Chondrocyte (in vitro differentiated cells): Measurements from ENCODE around the gene ATP1B3. TPM values are rescaled to one million over a fixed set of nuclear protein-coding genes. Genes with fewer than 3 reads are reported as not detected.
"Not testable (repeated sequence)": the region's sequence is repeated elsewhere in the genome, so short reads cannot be mapped to it uniquely, and the experiment has no call there.

Experiments used
- DNase-seq: peaks from one replicate; pipeline ENCODE4 v3.0.0; 2021; ENCODE audit warnings: mixed read lengths, low spot score
- H3K27ac Mint-ChIP-seq: one replicate; pipeline ENCODE4 v1.8.0; 2021; ENCODE audit warnings: mild to moderate bottlenecking, moderate library complexity, mixed read lengths; ENCODE audit not compliant: unreplicated experiment
- H3K27me3 Mint-ChIP-seq: 2 replicates; pipeline ENCODE4 v1.8.0; 2021; ENCODE audit warnings: low read depth, mixed read lengths
- H3K36me3 Mint-ChIP-seq: 2 replicates; pipeline ENCODE4 v1.8.0; 2021; ENCODE audit warnings: low read depth, mixed read lengths
- H3K4me1 Mint-ChIP-seq: 2 replicates; pipeline ENCODE4 v1.8.0; 2021; ENCODE audit warnings: low read depth, mild to moderate bottlenecking, mixed read lengths
- H3K4me3 Mint-ChIP-seq: one replicate; pipeline ENCODE4 v1.8.0; 2021; ENCODE audit warnings: mild to moderate bottlenecking, moderate library complexity, mixed read lengths; ENCODE audit not compliant: unreplicated experiment
- H3K9me3 Mint-ChIP-seq: 2 replicates; pipeline ENCODE4 v1.8.0; 2021; ENCODE audit warnings: low read depth, mixed read lengths
- total RNA-seq: library from RNA; stranded (reverse); gene quantifications from 3 replicates; pipeline ENCODE4 v1.2.1, GENCODE V29; 2021
- TF ChIP-seq, protein P1 (sequence below): fragments of 200-600 bp; sonication (generic); IDR thresholded peaks from 2 replicates; pipeline ENCODE4 v1.5.0; 2021; ENCODE audit warnings: antibody characterized with exemption, mild to moderate bottlenecking, moderate library complexity

ATP1B3 gene
- total RNA-seq, 1 donor from 2014 or later = 165 TPM

DNA sequence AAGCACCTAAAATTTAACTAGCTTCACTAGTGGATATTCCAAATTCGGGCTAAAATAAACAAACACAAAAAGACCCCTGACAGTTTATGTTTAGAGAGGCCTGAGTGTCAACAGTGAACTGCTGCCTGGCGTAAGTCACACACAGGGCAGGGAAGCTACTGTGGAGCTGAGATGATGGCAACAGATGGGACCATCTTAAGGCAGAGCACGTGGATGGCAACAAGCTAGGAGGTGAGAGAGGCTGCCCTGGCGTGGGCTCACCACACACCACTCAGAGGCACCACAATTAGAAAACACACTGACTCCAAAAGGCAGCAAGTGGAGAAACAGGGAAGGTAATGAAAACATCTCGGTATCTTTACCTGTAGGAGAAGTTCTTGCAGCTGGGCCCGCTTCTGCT lies 93.3 kb downstream of the ATP1B3 start:
- TF ChIP-seq, protein P1, sequence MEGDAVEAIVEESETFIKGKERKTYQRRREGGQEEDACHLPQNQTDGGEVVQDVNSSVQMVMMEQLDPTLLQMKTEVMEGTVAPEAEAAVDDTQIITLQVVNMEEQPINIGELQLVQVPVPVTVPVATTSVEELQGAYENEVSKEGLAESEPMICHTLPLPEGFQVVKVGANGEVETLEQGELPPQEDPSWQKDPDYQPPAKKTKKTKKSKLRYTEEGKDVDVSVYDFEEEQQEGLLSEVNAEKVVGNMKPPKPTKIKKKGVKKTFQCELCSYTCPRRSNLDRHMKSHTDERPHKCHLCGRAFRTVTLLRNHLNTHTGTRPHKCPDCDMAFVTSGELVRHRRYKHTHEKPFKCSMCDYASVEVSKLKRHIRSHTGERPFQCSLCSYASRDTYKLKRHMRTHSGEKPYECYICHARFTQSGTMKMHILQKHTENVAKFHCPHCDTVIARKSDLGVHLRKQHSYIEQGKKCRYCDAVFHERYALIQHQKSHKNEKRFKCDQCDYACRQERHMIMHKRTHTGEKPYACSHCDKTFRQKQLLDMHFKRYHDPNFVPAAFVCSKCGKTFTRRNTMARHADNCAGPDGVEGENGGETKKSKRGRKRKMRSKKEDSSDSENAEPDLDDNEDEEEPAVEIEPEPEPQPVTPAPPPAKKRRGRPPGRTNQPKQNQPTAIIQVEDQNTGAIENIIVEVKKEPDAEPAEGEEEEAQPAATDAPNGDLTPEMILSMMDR = no peak
- Mint-ChIP-seq H3K9me3 (no peaks in the 10 kb centered on the region), H3K4me3 (no peak overlapping the region), H3K27ac (no peak overlapping the region), H3K27me3 (no peaks in the 10 kb centered on the region), H3K36me3 (peaks cover 4% of the 10 kb centered on the region), H3K4me1 (no peaks in the 10 kb centered on the region)
- no peak for DNase-seq

DNA sequence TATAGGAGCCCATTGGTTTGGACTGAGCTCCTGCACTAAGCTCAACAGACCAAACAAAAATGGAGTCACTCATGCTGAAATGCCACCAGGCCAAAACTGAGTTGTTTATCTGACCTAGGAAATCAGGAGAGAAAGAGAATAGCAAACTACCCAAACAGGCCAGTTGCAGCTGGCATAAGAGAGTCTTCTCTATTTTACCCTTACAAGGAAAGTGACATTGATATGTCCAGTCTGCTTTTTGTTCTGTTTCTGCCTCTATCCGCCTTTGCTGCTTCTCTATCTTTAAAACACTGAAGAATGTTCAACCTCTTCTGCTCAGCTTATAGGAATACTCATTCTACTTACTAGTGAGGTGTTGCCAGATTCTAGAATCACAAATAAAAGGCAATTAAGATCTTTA lies 95.1 kb downstream of the ATP1B3 start:
- TF ChIP-seq, protein P1 = no peak
- Mint-ChIP-seq H3K4me1 (no peaks in the 10 kb centered on the region), H3K36me3 (peaks cover 8% of the 10 kb centered on the region), H3K27me3 (no peaks in the 10 kb centered on the region), H3K4me3 (no peak overlapping the region), H3K9me3 (no peaks in the 10 kb centered on the region), H3K27ac (no peak overlapping the region)
- DNase-seq = no peak

- no peaks in the 10 kb centered on the region for H3K9me3 Mint-ChIP-seq
- TF ChIP-seq, protein P1 = no peak
- no peak overlapping the region for H3K27ac Mint-ChIP-seq
- H3K36me3 Mint-ChIP-seq = peaks cover 8% of the 10 kb centered on the region
- no peaks in the 10 kb centered on the region for H3K4me1 Mint-ChIP-seq
- no peak for DNase-seq
- H3K4me3 Mint-ChIP-seq = no peak overlapping the region
- no peaks in the 10 kb centered on the region for H3K27me3 Mint-ChIP-seq
These were observed 96.0 kb downstream of the ATP1B3 start for GRCh38 chr3:141972399-141972798.

DNA sequence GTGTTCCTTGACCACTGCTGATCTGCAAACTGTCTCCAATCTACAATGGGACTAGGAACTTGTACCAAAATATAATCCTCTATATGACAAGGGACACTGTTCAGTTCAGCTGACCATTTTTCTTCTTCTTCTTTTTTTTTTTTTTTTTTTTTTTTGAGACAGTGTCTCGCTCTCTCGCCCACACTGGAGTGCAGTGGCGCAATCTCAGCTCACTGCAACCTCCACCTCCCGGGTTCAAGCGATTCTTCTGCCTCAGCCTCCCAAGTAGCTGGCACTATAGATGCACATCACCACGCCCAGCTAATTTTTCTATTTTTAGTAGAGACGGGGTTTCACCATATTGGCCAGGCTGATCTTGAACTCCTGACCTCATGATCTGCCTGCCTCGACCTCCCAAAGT lies 98.3 kb downstream of the ATP1B3 start:
- not testable (repeated sequence) for H3K4me3 Mint-ChIP-seq, H3K9me3 Mint-ChIP-seq
- peaks cover 10% of the 10 kb centered on the region for H3K36me3 Mint-ChIP-seq

More for the DNA sequence above, 98.3 kb downstream of the ATP1B3 start:
- H3K27me3 Mint-ChIP-seq, DNase-seq, H3K4me1 Mint-ChIP-seq, H3K27ac Mint-ChIP-seq: not testable (repeated sequence)

Other genes starting within 250 kb of the ATP1B3 start
- 104 to 105 TPM (median 104 TPM) in 3 replicates for gene RNF7, start 138.3 kb upstream of the ATP1B3 start, total RNA-seq
- not detected in 3 replicates for gene GRK7, start 113.2 kb upstream of the ATP1B3 start, total RNA-seq